ENCODE results near the gene TRABD2A.

The TRABD2A gene

DNA sequence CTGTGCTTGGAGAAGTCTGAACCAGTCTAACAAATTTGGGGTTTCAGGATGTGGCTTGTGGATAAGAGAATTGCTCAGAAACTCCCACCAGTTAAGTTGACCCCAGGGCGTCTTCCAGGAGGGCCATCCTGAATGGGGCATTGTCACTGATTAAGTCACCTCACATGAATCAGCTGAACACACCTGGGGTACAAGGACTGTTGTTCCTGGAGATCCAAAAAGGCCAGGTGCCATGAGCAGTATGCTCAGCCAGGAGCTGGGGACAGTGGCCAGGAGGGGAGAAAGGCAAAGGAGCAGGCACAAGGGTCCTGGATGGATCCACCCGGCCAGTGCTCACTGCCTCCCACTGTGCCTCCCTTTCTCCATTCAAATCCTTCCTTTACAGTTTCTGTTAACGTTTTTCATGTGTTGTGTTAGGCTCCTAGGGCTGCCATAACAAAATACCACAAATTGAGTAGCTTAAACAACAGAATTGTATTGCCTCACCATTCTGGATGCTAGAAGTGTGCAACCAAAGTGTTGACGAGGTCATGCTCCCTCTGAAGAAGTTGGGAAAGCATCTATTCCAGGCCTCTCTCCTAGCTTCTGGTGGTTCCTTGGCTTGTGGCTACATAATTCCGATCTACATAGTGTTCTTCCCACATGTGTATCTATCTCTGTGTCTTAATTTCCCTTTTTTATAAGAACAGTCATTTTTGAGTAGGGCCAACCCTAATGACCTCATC, 33.4 kb downstream of the TRABD2A start:
- DNase-seq: no peak

DNA sequence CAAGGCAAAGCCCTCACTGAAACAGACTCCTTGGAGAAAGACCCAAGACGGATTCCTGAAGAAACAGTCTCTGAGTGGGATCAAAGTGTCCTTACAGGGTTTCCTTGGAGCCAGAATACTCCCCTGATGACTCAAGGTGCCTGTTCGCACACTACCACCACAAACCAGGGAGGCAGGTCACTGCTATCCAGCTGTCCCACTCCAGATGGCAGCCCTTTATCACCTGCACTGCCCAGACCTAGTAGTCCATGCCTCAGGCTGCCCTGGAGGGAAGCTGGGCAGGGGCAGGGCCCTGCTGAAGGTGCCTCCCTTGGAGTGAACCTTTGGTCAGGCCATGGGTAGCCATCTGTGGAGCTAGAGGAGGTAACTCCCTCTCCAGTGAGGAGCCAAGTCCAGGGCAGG, 34.1 kb downstream of the TRABD2A start:
- DNase-seq: no peak

DNA sequence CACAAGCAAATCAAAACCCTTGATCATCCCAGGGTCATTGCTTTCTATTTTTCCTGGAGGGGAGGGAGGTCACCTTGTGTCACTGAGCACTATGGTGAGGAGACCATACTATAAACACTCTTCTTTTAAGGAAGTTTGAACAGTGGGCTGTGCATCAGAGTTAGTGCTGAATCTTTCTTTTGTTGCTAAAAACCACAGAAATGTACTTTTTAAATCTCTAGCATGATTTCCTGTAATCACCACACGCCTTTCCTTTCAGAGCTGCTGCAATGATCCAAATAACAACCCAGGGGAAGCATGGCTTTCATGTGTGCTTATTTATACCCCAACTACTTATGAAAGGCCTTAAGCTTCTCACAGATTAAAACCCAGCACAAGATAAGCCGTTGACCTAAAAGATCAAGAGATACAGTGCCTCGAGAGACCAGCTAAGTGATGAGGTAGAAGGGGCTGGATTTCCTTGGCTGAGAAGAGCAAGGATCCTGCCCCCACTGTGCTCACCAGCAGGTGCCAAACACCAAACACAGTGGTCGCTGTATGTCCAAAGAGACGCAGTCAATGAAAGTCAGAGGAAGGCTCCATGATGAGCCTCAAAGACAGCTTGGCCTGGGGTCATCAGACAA, 34.7 kb downstream of the TRABD2A start:
- DNase-seq: no peak

DNA sequence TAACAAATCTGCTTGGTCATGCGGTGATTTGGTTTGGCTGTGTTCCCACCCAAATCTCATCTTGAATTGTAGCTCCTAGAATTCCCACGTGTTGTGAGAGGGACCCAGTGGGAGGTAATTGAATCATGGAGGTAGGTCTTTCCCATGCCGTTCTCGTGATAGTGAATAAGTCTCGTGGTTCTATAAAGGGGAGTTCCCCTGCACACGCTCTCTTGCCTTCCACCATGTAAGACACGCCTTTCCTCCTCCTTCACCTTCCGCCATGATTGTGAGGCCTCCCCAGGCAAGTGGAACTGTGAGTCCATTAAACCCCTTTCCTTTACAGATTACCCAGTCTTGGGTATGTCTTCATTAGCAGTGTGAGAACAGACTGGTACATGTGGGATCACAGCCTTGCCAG, 36.7 kb downstream of the TRABD2A start:
- DNase-seq: no peak

DNA sequence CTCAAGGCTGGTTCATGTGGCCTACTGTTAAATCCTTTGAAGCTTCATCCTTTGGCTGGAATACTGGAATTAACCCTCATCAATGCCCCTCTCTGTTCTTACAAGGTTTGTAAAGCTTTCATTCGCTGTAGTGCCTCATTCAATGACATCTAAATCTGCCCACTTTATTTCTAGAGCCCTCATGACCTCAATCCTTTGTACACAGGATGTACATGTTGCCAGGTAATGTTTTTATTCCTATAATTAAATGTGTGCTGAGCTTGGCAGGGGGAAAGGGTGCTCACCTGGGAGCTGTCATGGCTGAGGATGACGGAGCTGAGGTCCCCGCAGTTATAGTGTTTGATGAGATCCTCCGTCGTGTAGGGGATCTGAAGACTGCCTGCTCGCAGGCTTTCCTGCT, 39.3 kb downstream of the TRABD2A start:
- DNase-seq: no peak

DNA sequence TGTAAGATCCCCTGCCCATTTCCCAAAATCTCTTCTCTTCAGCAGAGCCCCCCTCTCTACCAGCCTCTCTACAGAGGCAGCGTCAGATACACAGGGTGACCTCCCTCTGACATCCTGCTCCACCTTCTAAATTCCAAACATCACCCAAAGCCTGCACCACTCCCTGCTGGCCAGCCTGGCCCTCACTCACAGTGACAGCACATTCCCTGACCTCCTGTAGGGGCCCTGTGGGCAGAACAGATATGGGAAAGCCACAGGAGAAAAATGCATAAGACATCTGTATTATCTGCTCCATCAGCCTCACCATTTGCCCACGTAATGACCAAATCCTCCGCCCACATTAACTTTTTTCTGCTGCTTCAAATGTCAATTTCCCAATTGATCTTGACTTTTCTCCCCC, 40.6 kb downstream of the TRABD2A start:
- no peak for DNase-seq

DNA sequence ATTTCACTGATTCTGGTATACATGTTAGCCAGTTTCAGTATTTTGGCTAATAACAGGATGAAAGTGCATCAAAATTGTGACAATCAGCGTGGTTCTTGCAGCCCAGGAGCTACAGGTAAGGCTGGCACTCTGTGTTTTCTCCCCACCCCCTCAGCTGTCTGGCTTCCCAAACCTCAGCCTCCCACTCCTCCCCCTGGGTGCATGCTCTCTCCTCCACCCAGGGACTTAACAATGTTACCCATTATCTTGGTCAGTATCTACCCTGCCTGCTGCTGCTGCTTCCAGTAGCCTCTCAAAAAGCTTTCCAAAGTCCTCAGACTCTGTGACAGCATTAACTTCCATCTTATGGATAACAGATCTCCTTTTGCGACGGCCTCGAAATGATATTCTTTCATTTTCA, 41.0 kb downstream of the TRABD2A start:
- DNase-seq: no peak

DNA sequence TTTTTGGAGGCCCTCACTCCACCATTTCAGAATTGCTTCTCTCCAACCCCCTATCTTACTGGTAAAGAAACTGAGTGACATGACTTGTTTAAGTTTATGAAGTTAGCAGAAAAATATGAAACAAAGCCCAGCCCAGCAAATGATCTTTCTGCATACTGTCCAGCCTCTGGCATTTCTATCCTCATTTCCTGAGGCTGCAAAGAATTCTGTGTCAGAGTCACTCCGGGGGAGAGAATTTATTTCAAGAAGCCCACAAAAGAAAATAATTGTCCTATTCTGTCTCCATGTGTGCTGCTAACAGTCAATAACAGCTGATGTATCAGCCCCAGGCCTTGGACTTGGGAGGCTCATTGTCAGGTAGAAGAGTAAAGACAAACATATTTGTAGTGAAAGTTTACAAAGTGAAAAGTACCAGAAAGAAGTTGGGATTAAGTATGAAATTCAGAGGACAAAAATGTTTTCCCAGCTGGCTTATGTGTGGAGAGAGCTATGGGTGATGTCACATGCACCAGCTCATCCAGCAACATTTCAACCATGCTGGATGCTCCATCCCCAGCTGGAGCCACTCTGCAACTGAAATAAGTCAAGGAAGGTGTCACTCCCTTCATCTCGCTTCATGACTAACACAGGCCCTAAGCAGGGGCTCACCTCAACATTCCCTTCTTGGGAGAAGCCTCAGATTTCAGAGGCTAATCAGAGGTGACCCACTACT, 42.3 kb downstream of the TRABD2A start:
- DNase-seq: no peak

DNA sequence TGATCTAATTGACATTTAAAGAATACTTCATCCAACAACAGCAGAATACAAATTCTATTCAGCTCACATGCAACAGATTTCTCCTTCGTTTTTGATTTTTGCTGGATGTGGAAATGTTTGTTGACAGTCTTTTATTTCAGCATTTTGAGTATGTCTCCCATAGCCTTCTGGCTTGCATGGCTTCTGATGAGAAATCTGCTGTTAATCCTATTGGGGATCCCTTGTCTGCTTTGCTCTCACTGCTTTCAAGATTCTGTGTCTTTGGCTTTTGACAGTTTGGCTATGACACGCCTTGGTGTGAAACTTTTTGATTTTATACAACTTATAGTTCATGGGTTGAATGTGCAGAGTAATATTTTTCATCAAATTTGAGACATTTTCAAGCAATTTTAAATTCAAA, 44.7 kb downstream of the TRABD2A start:
- DNase-seq: no peak

DNA sequence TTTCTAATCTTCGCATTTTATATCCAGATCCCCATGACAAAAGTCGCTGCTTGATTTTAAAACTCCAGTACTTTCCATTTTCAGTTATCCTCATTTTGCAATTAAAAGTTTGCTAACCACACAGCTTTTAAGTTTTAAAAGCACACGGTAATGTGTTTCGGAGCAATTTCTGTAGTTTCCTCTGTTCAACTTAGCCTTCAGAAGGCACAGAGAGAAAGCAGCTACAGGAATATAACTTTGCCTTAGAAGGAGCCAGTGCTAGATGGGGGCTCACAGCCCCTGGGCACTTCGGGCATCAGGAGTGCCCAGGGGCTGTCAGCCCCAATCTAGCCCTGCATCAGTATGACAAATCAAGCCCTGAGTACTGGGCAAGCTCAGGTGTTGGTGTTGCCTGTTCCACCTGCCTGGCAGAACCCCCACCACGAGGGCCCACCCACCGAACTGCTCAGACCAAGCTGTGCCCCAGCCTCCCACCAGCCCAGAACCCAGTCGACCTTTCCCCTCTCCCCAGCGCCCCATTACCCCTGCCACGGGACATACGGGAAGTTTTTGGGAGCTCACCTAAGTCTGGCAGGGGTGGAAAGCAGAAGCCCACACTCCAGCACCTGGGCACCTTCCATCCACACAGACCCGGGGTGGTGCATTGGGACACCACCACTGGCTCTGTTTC, 47.3 kb downstream of the TRABD2A start:
- DNase-seq: no peak

DNA sequence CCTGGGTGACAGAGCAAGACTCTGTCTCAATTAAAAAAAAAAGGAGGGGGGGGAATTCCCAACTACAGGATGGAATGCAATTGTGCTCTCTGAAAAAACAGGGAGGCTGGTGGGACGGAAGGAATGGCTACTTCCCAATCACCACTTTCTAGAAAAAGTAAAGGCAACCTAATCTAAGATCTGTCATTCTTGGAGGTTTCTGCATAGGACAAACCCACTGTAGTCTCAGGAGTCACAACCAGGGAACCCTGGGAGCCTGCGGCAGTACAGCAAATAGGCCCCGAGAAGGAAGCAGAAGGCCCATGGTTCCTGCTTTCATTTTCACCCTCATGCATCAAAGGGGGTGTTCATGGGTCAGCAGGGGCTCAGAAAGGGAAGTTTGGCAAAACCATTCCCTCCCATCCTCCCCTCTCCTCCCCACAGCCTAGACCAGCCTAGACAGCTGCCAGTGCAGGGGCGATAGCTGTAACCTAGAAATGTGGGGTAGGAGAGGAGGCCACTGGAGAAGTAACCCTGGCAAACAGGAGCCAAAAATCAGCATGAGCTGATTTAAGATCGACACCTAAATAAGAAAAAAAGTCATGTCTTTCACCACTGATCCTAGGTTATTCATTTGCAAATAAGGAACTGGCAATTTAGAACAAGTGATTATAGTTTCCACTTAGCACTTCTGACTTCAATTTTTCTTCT, 48.0 kb downstream of the TRABD2A start:
- no peak for DNase-seq

DNA sequence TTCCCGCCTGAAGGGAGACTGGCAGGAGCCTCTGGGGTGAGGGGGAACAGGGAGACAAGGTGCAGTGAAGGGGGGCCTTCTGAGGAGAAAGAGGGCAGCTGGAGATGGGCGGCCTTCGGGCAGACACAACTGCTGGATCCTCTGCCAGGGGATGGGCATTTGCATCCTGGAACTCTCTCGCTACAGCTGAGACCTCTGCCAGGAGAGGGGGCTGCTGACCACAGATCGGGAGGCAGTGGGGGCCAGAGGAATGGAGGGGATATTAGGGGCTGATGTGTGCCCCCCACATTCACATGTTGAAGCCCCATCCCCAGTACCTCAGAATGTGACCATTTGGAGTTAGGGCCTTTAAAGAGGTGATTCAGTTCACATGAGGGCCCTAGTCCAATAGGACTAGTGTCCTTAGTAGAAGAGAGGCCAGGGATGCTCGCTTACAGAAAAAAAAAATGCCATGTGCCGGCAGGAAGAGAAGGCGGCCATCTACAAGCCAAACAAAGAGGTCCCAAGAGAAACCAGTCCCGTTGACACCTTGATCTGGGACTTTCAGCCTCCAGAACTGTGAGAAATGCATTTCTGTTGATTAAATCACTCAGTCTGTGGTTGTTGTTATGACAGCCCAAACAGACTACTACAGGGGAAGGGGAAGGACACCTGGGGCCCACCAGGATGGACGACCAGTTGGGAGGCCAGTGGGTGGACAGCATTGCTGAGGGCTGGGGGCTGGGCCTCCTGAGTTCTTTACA, 50.0 kb downstream of the TRABD2A start:
- DNase-seq: no peak

DNA sequence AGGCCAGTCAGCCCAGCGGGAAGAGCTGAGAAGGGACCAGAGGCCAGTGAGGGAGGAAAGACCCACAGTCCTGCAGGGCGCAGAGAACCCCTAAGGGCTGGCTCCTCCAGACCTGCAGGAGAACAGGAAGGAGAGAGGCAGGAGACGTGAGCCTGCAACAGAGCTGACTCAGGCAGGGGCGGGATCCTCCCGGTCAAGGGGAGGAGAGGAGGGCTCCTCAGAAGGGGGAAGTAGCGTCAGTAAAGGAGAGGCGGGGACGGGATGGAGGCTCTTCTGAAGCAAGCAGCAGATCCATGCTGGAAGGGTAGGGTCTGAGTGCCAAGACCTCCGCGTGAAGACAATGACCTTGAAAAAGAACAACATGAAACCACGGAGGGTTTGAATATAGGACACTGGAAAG, 50.8 kb downstream of the TRABD2A start:
- DNase-seq: no peak

DNA sequence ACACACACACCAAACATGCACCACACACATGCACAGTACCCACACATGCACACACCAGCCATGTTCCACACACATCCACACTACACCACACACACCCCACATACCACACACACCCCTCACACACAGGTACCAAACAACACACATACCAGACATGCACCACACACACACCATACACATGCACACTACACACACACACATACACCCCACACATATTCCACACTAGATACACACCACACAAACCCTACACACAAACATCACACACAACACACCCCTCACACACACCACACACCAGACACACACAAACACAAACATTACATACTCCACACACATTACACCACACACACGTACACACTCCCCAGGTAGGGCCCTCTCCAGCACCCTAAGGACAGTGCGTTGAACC, 51.2 kb downstream of the TRABD2A start:
- DNase-seq: no peak

DNA sequence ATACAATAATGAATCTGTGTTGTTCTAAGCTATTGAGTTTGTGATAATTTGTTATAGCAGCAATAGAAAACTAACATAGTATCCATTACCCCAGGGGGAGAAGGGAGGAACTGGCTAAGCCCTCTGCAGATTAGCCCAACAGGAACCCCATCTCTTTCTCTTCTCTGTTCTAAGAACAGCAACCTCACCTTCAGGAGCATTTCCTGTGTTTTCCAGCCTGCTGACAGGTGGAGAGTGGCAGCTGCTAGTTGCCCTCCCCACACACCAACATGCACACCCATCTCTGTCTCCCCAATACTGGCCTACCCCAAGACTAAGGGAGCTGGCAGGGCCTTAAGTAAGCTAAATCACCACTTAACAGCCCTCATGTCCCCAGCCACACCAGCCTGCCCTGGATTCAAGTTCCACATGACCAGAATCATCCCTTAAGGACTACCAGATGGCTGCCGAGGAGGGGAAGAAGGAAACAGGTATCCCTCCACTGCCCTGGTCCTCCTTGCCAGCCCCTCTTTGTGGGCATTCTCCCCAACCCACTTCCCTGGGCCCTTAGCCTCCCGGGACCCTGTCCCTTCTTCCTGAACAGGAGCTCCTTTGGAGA, 52.8 kb downstream of the TRABD2A start:
- no peak for DNase-seq

DNA sequence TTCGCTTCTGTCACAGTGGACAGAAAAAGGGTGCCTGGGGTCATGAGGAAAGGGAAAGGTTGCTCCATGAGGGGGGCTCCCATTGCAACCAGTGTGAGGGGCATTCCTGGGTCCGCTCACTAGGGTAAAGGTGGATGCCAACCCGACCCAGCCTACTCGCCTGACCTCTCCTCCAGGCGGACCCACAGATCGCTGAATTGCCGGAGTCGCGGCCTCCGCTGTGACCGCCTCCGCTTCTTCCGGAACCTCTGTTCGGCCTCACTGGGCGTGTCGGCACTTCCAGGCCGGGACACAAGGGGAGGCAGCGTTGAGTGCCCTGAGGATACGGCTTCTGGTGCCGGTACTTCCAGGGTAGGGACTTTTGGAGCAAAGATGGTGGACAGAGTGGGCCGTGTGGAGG, 57.1 kb downstream of the TRABD2A start:
- DNase-seq: no peak

DNA sequence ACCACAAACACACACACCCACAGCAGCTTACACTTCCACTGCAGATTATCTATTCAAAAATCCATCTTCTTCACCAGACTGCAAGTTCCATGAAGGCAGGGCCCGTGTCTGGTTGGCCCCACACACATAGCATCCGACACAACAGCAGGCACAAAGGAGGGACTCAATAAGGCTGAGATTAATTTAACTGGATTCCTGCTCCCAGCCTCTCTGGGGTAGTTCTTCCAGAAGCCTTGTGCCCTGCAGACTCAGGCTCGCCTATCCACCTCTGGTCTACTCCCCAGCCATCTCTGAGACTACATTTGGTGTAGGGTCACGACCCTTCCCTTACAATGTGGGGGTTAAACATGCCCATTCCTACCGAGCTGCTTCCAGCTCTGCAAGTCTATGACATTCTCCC, 57.7 kb downstream of the TRABD2A start:
- no peak for DNase-seq

DNA sequence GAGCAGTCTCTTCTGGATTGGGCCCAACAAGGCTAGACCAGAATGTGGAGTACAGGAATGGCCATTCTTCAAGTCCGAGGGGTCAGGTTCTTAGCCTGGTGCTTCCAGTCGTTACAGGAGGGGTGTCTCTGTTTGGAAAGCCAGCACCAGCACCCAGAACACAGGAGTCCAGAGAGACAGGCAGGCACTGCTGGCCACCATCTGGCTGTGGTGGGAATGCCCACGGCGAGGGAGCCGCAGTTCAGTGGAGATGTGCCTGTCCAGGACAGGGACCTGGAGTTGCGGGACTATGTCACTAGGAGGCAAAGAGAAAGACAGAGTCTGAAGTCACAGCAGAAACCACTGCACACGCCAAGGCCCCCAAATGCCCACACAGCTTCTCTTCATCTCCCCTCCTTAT, 59.1 kb downstream of the TRABD2A start:
- DNase-seq: no peak

DNA sequence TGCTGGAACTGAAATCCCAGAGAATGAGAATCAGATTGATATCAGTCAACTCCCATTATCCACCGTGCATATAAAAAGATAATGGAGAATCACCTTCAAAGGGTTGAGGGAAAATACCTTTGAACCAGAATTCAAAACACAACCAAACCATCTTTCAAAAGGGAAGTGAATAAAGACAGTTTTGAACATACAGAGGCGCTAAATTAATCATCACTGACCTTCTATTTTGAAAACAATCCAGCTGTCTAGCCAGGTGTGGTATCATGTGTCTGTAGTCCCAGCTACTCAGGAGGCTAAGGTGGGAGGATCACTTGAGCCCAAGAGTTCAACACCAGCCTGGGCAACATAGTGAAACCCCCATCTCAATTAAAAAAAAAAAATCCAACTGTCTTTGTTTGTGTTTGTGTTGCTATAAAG, 63.6 kb downstream of the TRABD2A start:
- DNase-seq: no peak

DNA sequence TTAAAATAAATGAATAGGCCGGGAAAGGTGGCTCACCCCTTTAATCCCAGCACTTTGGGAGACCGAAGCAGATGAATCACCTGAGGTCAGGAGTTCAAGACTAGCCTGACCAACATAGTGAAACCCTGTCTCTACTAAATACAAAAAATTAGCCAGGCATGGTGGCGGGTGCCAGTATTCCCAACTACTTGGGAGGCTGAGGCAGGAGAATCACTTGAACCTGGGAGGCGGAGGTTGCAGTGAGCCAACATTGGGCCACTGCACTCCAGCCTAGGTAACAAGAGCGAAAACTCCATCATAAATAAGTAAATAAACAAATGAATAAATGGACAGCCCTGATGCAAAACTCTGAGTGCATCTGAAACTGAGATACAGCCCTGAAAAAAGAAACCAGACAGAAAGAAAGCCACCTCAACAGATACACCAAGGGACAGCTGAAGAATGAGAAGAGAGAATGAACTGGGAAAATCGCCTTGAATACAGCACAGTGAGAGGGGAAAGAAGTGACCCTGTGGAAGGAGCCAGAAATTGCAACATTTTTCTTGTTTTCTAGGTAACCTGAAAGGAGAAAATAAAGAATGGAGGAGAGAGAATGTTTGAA, 64.4 kb downstream of the TRABD2A start:
- DNase-seq: no peak

DNA sequence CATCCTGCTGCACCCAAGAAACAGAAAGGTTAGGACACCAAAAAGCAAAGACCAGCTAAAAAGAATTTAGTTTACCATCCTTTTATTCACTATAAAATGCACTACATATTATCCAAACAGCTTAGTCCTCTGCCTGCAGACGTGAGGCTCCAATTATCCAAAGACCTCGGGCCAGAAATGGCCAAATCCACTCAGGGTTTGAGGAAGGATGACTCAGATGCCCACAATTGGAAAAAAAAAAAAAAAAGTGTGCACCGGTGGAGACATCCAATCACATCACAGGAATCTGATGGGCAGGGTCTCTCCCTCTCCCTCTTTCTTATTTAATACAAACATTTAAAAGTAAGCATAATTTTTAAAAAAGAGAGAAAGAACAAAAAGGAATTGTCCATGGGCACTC, 65.7 kb downstream of the TRABD2A start:
- no peak for DNase-seq

Data from DMS153 (cell line).